Measurements from ENCODE around the gene FGF21.

DNA sequence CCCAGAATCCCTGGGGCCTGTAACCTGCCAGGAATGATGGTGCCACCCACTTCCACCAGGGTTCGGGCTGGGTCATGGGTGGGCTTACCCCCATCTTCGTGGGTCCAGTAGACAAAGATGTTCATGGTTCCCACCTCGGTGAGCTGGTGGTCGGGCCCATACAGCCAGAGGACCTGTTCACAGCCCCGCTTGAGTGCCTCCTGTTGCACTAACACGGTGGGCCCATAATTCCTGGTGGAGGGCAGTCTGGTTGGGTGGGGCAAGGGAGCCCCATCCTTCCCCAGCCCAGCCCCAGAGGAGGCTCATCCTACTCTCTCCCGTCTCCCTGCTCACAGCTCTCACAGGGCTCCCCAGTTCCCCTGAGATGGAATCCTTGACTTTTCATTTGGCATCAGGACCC lies 41.8 kb downstream of the FGF21 start:
- TF ChIP-seq, protein P1, sequence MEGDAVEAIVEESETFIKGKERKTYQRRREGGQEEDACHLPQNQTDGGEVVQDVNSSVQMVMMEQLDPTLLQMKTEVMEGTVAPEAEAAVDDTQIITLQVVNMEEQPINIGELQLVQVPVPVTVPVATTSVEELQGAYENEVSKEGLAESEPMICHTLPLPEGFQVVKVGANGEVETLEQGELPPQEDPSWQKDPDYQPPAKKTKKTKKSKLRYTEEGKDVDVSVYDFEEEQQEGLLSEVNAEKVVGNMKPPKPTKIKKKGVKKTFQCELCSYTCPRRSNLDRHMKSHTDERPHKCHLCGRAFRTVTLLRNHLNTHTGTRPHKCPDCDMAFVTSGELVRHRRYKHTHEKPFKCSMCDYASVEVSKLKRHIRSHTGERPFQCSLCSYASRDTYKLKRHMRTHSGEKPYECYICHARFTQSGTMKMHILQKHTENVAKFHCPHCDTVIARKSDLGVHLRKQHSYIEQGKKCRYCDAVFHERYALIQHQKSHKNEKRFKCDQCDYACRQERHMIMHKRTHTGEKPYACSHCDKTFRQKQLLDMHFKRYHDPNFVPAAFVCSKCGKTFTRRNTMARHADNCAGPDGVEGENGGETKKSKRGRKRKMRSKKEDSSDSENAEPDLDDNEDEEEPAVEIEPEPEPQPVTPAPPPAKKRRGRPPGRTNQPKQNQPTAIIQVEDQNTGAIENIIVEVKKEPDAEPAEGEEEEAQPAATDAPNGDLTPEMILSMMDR (IDR thresholded peaks at IDR 0.05 in 2 of 3, conservative IDR thresholded peaks at IDR 0.05 in 1 of 3; ENCODE audit: control insufficient read depth in 2 of 3, extremely low read depth in 1 of 3, insufficient read depth in 1 of 3, low read depth in 3 of 3, low read length in 3 of 3), result no peak
- TF ChIP-seq TCF12 (IDR thresholded peaks at IDR 0.05; ENCODE audit: low read depth, low read length) (no peak), NR2C2 (IDR thresholded peaks at IDR 0.05; ENCODE audit: borderline replicate concordance, control insufficient read depth, insufficient read length, low read depth) (no peak), MEF2A (IDR thresholded peaks at IDR 0.05; ENCODE audit: insufficient read depth, low read depth, low read length) (no peak)

Measured in GM12878 (cell line).